ENCODE measurements around the gene HYI. TPM values are rescaled to one million over a fixed set of nuclear protein-coding genes. Genes with fewer than 3 reads are reported as not detected.
"Not testable (repeated sequence)": the region's sequence is repeated elsewhere in the genome, so short reads cannot be mapped to it uniquely, and the experiment has no call there.

Gene HYI, protein sequence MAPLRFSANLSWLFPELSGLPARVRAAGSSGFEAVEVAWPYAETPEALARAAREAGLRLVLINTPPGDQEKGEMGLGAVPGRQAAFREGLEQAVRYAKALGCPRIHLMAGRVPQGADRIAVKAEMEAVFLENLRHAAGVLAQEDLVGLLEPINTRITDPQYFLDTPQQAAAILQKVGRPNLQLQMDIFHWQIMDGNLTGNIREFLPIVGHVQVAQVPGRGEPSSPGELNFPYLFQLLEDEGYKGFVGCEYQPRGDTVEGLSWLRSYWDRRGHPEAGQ
- total RNA-seq (10 to 100 TPM in 3 of 4 donors, 1 to 10 TPM in 1; 8.6 to 21.4 (median 13.2) TPM), polyA plus RNA-seq (10 to 100 TPM in 1 of 3 donors, 1 to 10 TPM in 2; 7.4 to 12.5 (median 9.9) TPM)
- long read RNA-seq, donor 1, partial matches to known transcripts: 2 of 5 reads
- long read RNA-seq, donor 1, other reads (novel, unspliced or antisense): 0 of 5 reads
- long read RNA-seq, donor 2, partial matches to known transcripts: 0 of 3 reads
- long read RNA-seq, donor 2, other reads (novel, unspliced or antisense): 0 of 3 reads

DNA sequence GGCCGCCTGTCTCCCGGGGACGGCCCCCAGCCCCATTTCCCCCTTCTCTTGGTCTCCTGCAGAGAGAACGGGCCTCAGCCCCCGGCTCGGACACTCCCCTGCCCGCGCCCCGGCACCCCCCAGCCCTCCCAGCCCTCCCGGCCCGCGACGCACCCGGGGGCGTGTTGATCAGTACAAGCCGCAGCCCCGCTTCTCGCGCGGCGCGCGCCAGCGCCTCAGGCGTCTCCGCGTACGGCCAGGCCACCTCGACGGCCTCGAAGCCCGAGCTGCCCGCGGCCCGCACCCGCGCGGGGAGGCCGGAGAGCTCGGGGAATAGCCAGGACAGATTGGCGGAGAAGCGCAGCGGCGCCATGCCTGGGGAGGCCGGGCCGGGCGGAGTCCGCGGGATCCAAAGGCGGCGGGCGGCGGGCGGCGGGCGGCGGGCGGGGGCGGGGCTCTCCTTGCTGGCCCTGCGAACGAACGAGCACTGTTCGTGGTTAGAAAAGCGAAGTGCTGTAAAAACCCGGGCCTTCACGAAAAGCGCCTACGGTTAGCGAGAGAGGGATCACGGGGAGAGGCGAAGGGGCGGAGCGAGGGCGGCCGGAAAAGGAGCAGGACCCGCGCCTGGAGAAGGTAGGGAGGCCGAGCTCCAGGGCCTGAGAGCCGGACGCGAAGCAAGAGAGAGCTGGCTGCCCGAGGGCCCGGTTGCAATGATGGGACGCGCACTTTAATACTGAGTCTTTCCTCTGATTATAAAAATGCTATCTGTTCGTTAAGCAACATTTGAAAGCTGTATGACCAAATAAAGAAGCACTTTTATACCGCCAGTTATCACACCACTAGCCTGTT, at the start of gene HYI:
HYI (minus strand) TSS at position 490 of the 828 bp plus-strand sequence; CDS start at position 352, 138 bp downstream.
- H3K27ac ChIP-seq: peak within 1 kb of the TSS; percentile 81
- H3K4me1 ChIP-seq: peaks cover 14% of the 10 kb centered on the region
- no peaks in the 10 kb centered on the region for H3K27me3 ChIP-seq (ENCODE audit: insufficient read depth in 3 of 3, low read length in 2 of 3)
- ATAC-seq (peak; percentile 68 to 80 (median 71)), DNase-seq (peak; percentile 84 to 90)
- peaks cover 0 to 37% of the 10 kb centered on the region in 2 donors for H3K36me3 ChIP-seq (ENCODE audit: insufficient read depth in 1 of 2, low read depth in 1 of 2)
- H3K9me3 ChIP-seq: no peaks in the 10 kb centered on the region
- whole genome bisulfite sequencing, 3 donors: 0 to 1% (median 0%) methylated on average over 42 to 87 of the region's 87 CpGs
- TF ChIP-seq, protein P1, sequence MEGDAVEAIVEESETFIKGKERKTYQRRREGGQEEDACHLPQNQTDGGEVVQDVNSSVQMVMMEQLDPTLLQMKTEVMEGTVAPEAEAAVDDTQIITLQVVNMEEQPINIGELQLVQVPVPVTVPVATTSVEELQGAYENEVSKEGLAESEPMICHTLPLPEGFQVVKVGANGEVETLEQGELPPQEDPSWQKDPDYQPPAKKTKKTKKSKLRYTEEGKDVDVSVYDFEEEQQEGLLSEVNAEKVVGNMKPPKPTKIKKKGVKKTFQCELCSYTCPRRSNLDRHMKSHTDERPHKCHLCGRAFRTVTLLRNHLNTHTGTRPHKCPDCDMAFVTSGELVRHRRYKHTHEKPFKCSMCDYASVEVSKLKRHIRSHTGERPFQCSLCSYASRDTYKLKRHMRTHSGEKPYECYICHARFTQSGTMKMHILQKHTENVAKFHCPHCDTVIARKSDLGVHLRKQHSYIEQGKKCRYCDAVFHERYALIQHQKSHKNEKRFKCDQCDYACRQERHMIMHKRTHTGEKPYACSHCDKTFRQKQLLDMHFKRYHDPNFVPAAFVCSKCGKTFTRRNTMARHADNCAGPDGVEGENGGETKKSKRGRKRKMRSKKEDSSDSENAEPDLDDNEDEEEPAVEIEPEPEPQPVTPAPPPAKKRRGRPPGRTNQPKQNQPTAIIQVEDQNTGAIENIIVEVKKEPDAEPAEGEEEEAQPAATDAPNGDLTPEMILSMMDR (IDR thresholded peaks at IDR 0.05): no peak
- H3K4me3 ChIP-seq: peak within 1 kb of the TSS; percentile 67
- intact Hi-C loops (cut with DNase I): no loop called here

DNA sequence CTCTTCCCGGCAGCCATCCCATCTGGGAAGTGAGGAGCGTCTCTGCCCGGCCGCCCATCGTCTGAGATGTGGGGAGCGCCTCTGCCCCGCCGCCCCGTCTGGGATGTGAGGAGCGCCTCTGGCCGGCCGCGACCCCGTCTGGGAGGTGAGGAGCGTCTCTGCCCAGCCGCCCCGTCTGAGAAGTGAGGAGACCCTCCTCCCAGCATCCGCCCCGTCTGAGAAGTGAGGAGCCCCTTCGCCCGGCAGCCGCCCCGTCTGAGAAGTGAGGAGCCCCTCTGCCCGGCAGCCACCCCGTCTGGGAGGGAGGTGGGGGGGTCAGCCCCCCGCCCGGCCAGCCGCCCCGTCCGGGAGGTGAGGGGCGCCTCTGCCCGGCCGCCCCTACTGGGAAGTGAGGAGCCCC, 48.1 kb upstream of the HYI start:
- 93 to 100% (median 96%) methylated on average over 3 to 17 of the region's 33 CpGs for WGBS, 3 donors
- H3K27me3 ChIP-seq (ENCODE audit: insufficient read depth in 3 of 3, low read length in 2 of 3); H3K9me3 ChIP-seq; H3K4me1 ChIP-seq; ATAC-seq; H3K27ac ChIP-seq; intact Hi-C loops (cut with DNase I); H3K36me3 ChIP-seq (ENCODE audit: insufficient read depth in 1 of 2, low read depth in 1 of 2); H3K4me3 ChIP-seq; DNase-seq: not testable (repeated sequence)

DNA sequence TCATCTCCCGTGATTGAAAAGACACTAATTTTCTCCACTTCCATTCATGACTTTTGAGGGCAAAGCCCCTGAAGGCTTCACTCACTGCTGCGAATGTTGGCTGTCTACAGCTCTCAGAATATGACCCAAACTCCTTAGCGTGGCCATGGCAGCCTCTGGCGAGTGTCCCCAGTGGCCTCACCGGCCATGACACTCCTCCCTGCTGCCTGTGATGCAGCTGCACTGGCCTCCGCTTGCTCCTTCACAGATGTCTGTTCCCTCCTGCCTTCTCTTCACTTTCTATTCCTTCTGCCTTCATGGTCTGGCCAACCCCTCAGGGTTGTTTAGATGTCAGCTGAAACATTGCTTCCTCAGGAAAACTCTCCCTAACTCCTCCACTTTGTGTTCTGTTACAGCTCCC, 46.2 kb upstream of the HYI start:
- TF ChIP-seq, protein P1 (IDR thresholded peaks at IDR 0.05): no peak
- WGBS, 3 donors: 48 to 51% (median 51%) methylated on average over 6 of the region's 6 CpGs
- ATAC-seq (no peak), DNase-seq (no peak)
- no peaks in the 10 kb centered on the region for H3K9me3 ChIP-seq
- H3K4me3 ChIP-seq: no peak overlapping the region
- no peaks in the 10 kb centered on the region for H3K27me3 ChIP-seq (ENCODE audit: insufficient read depth in 3 of 3, low read length in 2 of 3)
- intact Hi-C loops (cut with DNase I): no loop called here
- H3K36me3 ChIP-seq (ENCODE audit: insufficient read depth in 1 of 2, low read depth in 1 of 2): no peaks in the 10 kb centered on the region
- no peak overlapping the region for H3K27ac ChIP-seq
- H3K4me1 ChIP-seq: no peaks in the 10 kb centered on the region

DNA sequence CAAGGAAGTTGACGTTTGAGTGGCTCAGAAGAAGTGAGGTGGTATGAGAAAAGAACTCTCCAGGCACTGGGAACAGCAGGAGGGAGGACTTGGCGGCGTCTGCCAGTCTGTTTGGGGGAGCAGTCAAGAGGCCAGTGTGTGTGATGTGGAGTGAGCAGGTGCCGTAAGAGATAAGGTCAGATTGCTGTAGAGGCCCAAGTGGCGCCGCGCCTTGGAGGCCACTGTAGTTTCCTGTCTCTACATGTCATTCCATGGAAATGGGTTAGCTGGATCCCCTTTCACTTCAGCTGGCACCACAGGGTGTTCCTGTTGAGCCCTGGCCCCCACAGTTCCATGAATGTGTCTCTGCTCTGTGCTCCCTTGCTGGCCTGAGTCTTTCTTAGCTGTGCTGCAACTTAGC, 41.5 kb upstream of the HYI start:
- Histone ChIP-seq H3K4me3 (no peak overlapping the region), H3K9me3 (no peaks in the 10 kb centered on the region), H3K27me3 (ENCODE audit: insufficient read depth in 3 of 3, low read length in 2 of 3) (no peaks in the 10 kb centered on the region), H3K27ac (no peak overlapping the region), H3K36me3 (ENCODE audit: insufficient read depth in 1 of 2, low read depth in 1 of 2) (no peaks in the 10 kb centered on the region), H3K4me1 (no peaks in the 10 kb centered on the region)
- WGBS, 3 donors: 95 to 96% (median 95%) methylated on average over 7 of the region's 7 CpGs
- ATAC-seq: no peak
- DNase-seq: no peak
- TF ChIP-seq, protein P1 (IDR thresholded peaks at IDR 0.05): no peak
- intact Hi-C loops (cut with DNase I): no loop called here
